Panc1 (cell line): ENCODE results near the gene FTO. TPM values are rescaled to one million over a fixed set of nuclear protein-coding genes. Genes with fewer than 3 reads are reported as not detected.

Experiments
- ATAC-seq: fragments of 200-7000 bp; cut with Tn5 transposase; 2 replicates; pipeline ENCODE4 v1.9.1; 2020; ENCODE audit warnings: mild to moderate bottlenecking, moderate library complexity
- BruUV-seq: library from RNA; stranded (reverse); fragments of 400-500 nt; replicated peaks from 2 replicates; lab custom pipeline; 2021; lab: Mats Ljungman, UMichigan
- CTCF ChIA-PET: fragments of 300-600 bp; sonication (Branson Sonifier 250); formaldehyde crosslinking; loops from one replicate; lab custom pipeline; 2022; ENCODE audit warnings: antibody characterized with exemption; lab: Charles Lee
- POLR2A ChIA-PET: fragments of 300-600 bp; sonication (Branson Sonifier 250); formaldehyde crosslinking; loops from one replicate; lab custom pipeline; 2022; ENCODE audit warnings: antibody characterized with exemption; lab: Charles Lee
- DNase-seq: peaks from one replicate; pipeline ENCODE4 v3.0.0-alpha.2; 2010; ENCODE audit warnings: low read depth, low spot score
- H3K27ac ChIP-seq: 2 replicates; pipeline ENCODE4 v1.5.1; 2011; ENCODE audit warnings: mild to moderate bottlenecking, low read length, inconsistent platforms
- H3K27me3 ChIP-seq: fragments of 200-500 bp; sonication (Bioruptor generic); 2 replicates; pipeline ENCODE4 v1.6.0; 2014; ENCODE audit warnings: low read length, inconsistent platforms; ENCODE audit not compliant: control insufficient read depth, insufficient read depth
- H3K36me3 ChIP-seq: fragments of 200-500 bp; sonication (Bioruptor generic); 2 replicates; pipeline ENCODE4 v1.5.1; 2014; ENCODE audit warnings: inconsistent platforms, mild to moderate bottlenecking, low read length, moderate library complexity; ENCODE audit not compliant: control insufficient read depth, insufficient read depth
- H3K4me1 ChIP-seq: 2 replicates; pipeline ENCODE4 v1.5.1; 2011; ENCODE audit warnings: inconsistent platforms, mild to moderate bottlenecking, low read length, moderate library complexity; ENCODE audit not compliant: control insufficient read depth, insufficient read depth
- H3K4me3 ChIP-seq, 2 experiments: 2 replicates each; pipeline ENCODE4 v1.5.1; 2011 to 2012; ENCODE audit warnings: low read depth in 2 of 2, low read length in 2 of 2, mild to moderate bottlenecking in 2 of 2, inconsistent platforms in 1 of 2, moderate library complexity in 1 of 2
- H3K9me3 ChIP-seq: fragments of 200-500 bp; sonication (Bioruptor generic); 2 replicates; pipeline ENCODE4 v1.5.1; 2014; ENCODE audit warnings: low read depth, mild to moderate bottlenecking, inconsistent platforms, low read length, moderate library complexity; ENCODE audit not compliant: control insufficient read depth, insufficient read depth
- CTCF ChIP-seq: fragments of 450-650 bp; IDR thresholded peaks from 2 replicates; pipeline ENCODE4 v1.5.1; 2017; ENCODE audit warnings: mild to moderate bottlenecking
- POLR2AphosphoS5 ChIP-seq: IDR thresholded peaks from 2 replicates; pipeline ENCODE4 v1.6.1; 2012; ENCODE audit warnings: mild to moderate bottlenecking, low read depth, low read length, moderate library complexity
- REST ChIP-seq, 2 experiments: IDR thresholded peaks; 2 replicates each; pipeline ENCODE4 v1.6.1; 2011 to 2012; ENCODE audit warnings: low read depth in 2 of 2, control low read depth in 1 of 2, low read length in 1 of 2, mild to moderate bottlenecking in 1 of 2, moderate library complexity in 1 of 2; ENCODE audit not compliant: insufficient read depth in 1 of 2
- SIN3A ChIP-seq: IDR thresholded peaks from 2 replicates; pipeline ENCODE4 v1.6.1; 2012; ENCODE audit warnings: low read depth, mild to moderate bottlenecking, low read length, moderate library complexity, borderline replicate concordance; ENCODE audit not compliant: insufficient read depth
- TCF7L2 ChIP-seq: IDR thresholded peaks from 2 replicates; pipeline ENCODE4 v1.6.1; 2011; ENCODE audit warnings: mild to moderate bottlenecking, low read depth, low read length, inconsistent platforms
- in situ Hi-C: cut with HindIII; loops from 2 replicates; pipeline ENCODE4 v1.10.0; 2016; ENCODE audit warnings: low sequenced_read_pairs, low pct_unique_long_range_greater_than_20kb
- intact Hi-C: fragments of 100-400 bp; cut with micrococcal nuclease; formaldehyde crosslinking; loops from one replicate; pipeline ENCODE4 v1.10.0; 2022; ENCODE audit not compliant: unreplicated experiment
- total RNA-seq: library from RNA; stranded (reverse); gene quantifications from one replicate; pipeline ENCODE4 v1.2.1, GENCODE V29; 2021; ENCODE audit not compliant: unreplicated experiment

The FTO gene
- total RNA-seq, 1 experiment from 2014 or later: 38.2 TPM

GRCh38 chr16:53980675-53981074 is 276.7 kb downstream of the FTO start:
- no peak overlapping the region for H3K4me3 ChIP-seq
- BruUV-seq: no TSS peak
- TF ChIP-seq CTCF (no peak), POLR2AphosphoS5 (no peak), REST (IDR thresholded peaks at IDR 0.05; ENCODE audit: insufficient read depth in 1 of 2, low read depth in 2 of 2, low read length in 1 of 2) (no peak), TCF7L2 (no peak), SIN3A (no peak)
- in situ Hi-C loops: no loop called here
- ATAC-seq: no peak
- POLR2A ChIA-PET: interaction anchor here (0.7 kb wide), 1 partner anchor 475 kb away, joined by 4 read pairs; no protein-coding TSS in a partner anchor
- CTCF ChIA-PET: no interaction called here
- no peaks in the 10 kb centered on the region for H3K9me3 ChIP-seq
- H3K36me3 ChIP-seq: no peaks in the 10 kb centered on the region
- no peak overlapping the region for H3K27ac ChIP-seq
- H3K4me1 ChIP-seq: no peaks in the 10 kb centered on the region
- H3K27me3 ChIP-seq: no peaks in the 10 kb centered on the region
- DNase-seq: no peak
- intact Hi-C loops: no loop called here

GRCh38 chr16:53982631-53983042 is 278.7 kb downstream of the FTO start:
- DNase-seq: no peak
- POLR2A ChIA-PET: no interaction called here
- TF ChIP-seq TCF7L2 (no peak), REST (IDR thresholded peaks at IDR 0.05; ENCODE audit: insufficient read depth in 1 of 2, low read depth in 2 of 2, low read length in 1 of 2) (no peak), CTCF (no peak), POLR2AphosphoS5 (no peak), SIN3A (no peak)
- Histone ChIP-seq H3K4me1 (no peaks in the 10 kb centered on the region), H3K27ac (no peak overlapping the region), H3K4me3 (no peak overlapping the region), H3K9me3 (no peaks in the 10 kb centered on the region), H3K27me3 (no peaks in the 10 kb centered on the region), H3K36me3 (no peaks in the 10 kb centered on the region)
- intact Hi-C loops: no loop called here
- CTCF ChIA-PET: no interaction called here
- in situ Hi-C loops: no loop called here
- no peak for ATAC-seq
- BruUV-seq: no TSS peak
